ENCODE results near the gene GART. TPM values are rescaled to one million over a fixed set of nuclear protein-coding genes. Genes with fewer than 3 reads are reported as not detected.

GART gene
- total and polyA plus RNA-seq, 10 of the 15 experiments (the other 5 are each of a cell fraction or from before 2014, with no cell fraction given): 44.7 to 178 (median 106) TPM

DNA sequence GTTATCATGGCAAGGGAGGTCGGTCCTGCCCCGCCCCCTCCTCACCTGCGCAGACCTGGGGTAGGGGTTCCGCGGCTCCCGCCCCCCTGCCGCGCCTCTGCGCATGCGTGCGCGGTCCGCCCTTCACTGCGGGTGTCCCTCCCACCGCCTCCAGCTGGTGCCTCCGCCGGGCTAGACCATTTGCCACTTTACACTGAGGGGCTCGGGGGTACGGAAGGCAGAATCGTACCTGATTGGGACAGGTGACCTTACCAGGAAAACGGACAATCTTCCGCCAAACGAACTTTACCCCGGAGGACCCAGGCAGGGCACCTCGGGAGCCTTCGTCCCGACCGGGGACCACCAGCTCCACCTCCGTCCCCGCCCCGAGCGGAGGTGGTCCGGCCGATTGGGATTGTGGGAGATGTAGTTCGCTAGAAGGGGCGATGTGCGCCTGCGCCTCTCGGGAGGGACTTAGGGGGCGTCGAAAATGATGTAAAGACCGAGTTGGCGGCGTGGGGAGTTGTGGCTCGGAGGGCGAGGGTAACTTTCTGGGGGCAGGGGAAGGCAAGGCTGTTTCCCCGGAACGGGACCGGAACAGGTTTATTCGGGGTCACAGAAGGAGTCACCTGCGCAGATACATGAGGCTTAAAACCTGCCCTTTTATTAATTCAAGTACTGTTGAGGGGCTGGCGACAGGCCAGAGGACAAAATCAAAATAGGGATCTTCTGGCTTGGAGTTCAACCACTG lies 50.4 kb downstream of the GART start, which contains the start of gene DNAJC28 (continued):
- TF ChIP-seq ZNF207 (IDR thresholded peaks at IDR 0.05; ENCODE audit: borderline replicate concordance): peak; percentile 96
- TF ChIP-seq, protein P1, sequence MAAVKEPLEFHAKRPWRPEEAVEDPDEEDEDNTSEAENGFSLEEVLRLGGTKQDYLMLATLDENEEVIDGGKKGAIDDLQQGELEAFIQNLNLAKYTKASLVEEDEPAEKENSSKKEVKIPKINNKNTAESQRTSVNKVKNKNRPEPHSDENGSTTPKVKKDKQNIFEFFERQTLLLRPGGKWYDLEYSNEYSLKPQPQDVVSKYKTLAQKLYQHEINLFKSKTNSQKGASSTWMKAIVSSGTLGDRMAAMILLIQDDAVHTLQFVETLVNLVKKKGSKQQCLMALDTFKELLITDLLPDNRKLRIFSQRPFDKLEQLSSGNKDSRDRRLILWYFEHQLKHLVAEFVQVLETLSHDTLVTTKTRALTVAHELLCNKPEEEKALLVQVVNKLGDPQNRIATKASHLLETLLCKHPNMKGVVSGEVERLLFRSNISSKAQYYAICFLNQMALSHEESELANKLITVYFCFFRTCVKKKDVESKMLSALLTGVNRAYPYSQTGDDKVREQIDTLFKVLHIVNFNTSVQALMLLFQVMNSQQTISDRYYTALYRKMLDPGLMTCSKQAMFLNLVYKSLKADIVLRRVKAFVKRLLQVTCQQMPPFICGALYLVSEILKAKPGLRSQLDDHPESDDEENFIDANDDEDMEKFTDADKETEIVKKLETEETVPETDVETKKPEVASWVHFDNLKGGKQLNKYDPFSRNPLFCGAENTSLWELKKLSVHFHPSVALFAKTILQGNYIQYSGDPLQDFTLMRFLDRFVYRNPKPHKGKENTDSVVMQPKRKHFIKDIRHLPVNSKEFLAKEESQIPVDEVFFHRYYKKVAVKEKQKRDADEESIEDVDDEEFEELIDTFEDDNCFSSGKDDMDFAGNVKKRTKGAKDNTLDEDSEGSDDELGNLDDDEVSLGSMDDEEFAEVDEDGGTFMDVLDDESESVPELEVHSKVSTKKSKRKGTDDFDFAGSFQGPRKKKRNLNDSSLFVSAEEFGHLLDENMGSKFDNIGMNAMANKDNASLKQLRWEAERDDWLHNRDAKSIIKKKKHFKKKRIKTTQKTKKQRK (IDR thresholded peaks at IDR 0.05; ENCODE audit: low read depth, low read length): no peak
- no peak for TF ChIP-seq RAD51 (IDR thresholded peaks at IDR 0.05)
- TF ChIP-seq, protein P2, sequence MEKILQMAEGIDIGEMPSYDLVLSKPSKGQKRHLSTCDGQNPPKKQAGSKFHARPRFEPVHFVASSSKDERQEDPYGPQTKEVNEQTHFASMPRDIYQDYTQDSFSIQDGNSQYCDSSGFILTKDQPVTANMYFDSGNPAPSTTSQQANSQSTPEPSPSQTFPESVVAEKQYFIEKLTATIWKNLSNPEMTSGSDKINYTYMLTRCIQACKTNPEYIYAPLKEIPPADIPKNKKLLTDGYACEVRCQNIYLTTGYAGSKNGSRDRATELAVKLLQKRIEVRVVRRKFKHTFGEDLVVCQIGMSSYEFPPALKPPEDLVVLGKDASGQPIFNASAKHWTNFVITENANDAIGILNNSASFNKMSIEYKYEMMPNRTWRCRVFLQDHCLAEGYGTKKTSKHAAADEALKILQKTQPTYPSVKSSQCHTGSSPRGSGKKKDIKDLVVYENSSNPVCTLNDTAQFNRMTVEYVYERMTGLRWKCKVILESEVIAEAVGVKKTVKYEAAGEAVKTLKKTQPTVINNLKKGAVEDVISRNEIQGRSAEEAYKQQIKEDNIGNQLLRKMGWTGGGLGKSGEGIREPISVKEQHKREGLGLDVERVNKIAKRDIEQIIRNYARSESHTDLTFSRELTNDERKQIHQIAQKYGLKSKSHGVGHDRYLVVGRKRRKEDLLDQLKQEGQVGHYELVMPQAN (conservative IDR thresholded peaks at IDR 0.05): peak; percentile 80
- TF ChIP-seq, protein P3, sequence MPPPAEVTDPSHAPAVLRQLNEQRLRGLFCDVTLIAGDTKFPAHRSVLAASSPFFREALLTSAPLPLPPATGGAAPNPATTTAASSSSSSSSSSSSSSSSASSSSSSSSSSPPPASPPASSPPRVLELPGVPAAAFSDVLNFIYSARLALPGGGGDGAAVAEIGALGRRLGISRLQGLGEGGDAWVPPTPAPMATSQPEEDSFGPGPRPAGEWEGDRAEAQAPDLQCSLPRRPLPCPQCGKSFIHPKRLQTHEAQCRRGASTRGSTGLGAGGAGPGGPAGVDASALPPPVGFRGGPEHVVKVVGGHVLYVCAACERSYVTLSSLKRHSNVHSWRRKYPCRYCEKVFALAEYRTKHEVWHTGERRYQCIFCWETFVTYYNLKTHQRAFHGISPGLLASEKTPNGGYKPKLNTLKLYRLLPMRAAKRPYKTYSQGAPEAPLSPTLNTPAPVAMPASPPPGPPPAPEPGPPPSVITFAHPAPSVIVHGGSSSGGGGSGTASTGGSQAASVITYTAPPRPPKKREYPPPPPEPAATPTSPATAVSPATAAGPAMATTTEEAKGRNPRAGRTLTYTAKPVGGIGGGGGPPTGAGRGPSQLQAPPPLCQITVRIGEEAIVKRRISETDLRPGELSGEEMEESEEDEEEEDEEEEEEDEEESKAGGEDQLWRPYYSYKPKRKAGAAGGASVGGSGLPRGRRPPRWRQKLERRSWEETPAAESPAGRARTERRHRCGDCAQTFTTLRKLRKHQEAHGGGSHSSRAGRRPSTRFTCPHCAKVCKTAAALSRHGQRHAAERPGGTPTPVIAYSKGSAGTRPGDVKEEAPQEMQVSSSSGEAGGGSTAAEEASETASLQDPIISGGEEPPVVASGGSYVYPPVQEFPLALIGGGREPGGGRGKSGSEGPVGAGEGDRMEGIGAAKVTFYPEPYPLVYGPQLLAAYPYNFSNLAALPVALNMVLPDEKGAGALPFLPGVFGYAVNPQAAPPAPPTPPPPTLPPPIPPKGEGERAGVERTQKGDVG (CRISPR knock-in tag; IDR thresholded peaks at IDR 0.05): no peak
- TF ChIP-seq, protein P4, sequence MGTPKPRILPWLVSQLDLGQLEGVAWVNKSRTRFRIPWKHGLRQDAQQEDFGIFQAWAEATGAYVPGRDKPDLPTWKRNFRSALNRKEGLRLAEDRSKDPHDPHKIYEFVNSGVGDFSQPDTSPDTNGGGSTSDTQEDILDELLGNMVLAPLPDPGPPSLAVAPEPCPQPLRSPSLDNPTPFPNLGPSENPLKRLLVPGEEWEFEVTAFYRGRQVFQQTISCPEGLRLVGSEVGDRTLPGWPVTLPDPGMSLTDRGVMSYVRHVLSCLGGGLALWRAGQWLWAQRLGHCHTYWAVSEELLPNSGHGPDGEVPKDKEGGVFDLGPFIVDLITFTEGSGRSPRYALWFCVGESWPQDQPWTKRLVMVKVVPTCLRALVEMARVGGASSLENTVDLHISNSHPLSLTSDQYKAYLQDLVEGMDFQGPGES (IDR thresholded peaks at IDR 0.05): no peak
- TF ChIP-seq RAD21 (IDR thresholded peaks at IDR 0.05; ENCODE audit: insufficient read depth, low read depth, low read length): no peak
- TF ChIP-seq SIX5 (IDR thresholded peaks at IDR 0.05; ENCODE audit: low read depth, low read length, severe bottlenecking): peak; percentile 88
- TF ChIP-seq DPF2 (IDR thresholded peaks at IDR 0.05): 0 out of 2 replicates have a peak, but pooled peaks have one; percentile 46
- TF ChIP-seq CBX3 (IDR thresholded peaks at IDR 0.05; ENCODE audit: borderline replicate concordance, low read depth): no peak
- TF ChIP-seq, protein P5, sequence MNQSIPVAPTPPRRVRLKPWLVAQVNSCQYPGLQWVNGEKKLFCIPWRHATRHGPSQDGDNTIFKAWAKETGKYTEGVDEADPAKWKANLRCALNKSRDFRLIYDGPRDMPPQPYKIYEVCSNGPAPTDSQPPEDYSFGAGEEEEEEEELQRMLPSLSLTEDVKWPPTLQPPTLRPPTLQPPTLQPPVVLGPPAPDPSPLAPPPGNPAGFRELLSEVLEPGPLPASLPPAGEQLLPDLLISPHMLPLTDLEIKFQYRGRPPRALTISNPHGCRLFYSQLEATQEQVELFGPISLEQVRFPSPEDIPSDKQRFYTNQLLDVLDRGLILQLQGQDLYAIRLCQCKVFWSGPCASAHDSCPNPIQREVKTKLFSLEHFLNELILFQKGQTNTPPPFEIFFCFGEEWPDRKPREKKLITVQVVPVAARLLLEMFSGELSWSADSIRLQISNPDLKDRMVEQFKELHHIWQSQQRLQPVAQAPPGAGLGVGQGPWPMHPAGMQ (IDR thresholded peaks at IDR 0.05; ENCODE audit: borderline replicate concordance): no peak
- no peak for TF ChIP-seq NFYB (IDR thresholded peaks at IDR 0.05; ENCODE audit: insufficient read depth, low read depth, low read length)
- no peak for TF ChIP-seq NFXL1 (IDR thresholded peaks at IDR 0.05; ENCODE audit: borderline replicate concordance)
- no peak; the same call in 1 of the 2 replicates for TF ChIP-seq RUNX3 (IDR thresholded peaks at IDR 0.05; ENCODE audit: low read length)
- TF ChIP-seq MEF2B (IDR thresholded peaks at IDR 0.05; ENCODE audit: partially characterized antibody, poor library complexity, severe bottlenecking): peak; percentile 47

All from GM12878 (cell line).